ENCODE results near the gene MXRA7. TPM values are rescaled to one million over a fixed set of nuclear protein-coding genes. Genes with fewer than 3 reads are reported as not detected.

The MXRA7 gene
- total and polyA plus RNA-seq, 9 donors, result 107 to 759 (median 187) TPM

- 18 to 28% (median 25%) methylated on average over 18 of the region's 18 CpGs for WGBS, 3 donors
- H3K36me3 ChIP-seq, result no peaks in the 10 kb centered on the region
- peak in 1 of 5 donors; percentile 29 for DNase-seq
- intact Hi-C loops (cut with DNase I), result loop anchor here in 1 of 4 donors (10.0 kb wide), 1 partner anchor 53 kb away; no protein-coding TSS in a partner anchor
- peak overlapping the region; percentile 95 for H3K4me3 ChIP-seq
- TF ChIP-seq EP300 (IDR thresholded peaks at IDR 0.05) (no peak), POLR2A (IDR thresholded peaks at IDR 0.05) (no peak)
- TF ChIP-seq, protein P1, sequence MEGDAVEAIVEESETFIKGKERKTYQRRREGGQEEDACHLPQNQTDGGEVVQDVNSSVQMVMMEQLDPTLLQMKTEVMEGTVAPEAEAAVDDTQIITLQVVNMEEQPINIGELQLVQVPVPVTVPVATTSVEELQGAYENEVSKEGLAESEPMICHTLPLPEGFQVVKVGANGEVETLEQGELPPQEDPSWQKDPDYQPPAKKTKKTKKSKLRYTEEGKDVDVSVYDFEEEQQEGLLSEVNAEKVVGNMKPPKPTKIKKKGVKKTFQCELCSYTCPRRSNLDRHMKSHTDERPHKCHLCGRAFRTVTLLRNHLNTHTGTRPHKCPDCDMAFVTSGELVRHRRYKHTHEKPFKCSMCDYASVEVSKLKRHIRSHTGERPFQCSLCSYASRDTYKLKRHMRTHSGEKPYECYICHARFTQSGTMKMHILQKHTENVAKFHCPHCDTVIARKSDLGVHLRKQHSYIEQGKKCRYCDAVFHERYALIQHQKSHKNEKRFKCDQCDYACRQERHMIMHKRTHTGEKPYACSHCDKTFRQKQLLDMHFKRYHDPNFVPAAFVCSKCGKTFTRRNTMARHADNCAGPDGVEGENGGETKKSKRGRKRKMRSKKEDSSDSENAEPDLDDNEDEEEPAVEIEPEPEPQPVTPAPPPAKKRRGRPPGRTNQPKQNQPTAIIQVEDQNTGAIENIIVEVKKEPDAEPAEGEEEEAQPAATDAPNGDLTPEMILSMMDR (IDR thresholded peaks at IDR 0.05), result no peak
- peaks cover 8% of the 10 kb centered on the region for H3K4me1 ChIP-seq (ENCODE audit: insufficient read depth)
- H3K27me3 ChIP-seq, result no peaks in the 10 kb centered on the region
- peak overlapping the region; percentile 79 to 97 for H3K27ac ChIP-seq
- H3K9me3 ChIP-seq, result no peaks in the 10 kb centered on the region
Measured at GRCh38 chr17:76727745-76728456, 17.1 kb upstream of the MXRA7 start.

- intact Hi-C loops (cut with DNase I), result loop anchor here in 1 of 4 donors (10.0 kb wide), 1 partner anchor 52 kb away; no protein-coding TSS in a partner anchor
- H3K27me3 ChIP-seq, result no peaks in the 10 kb centered on the region
- WGBS, 3 donors, result 1 to 2% (median 2%) methylated on average over 25 to 71 of the region's 71 CpGs
- H3K27ac ChIP-seq, result peak within 1 kb of the TSS; percentile 86 to 97
- peak; percentile 65 for TF ChIP-seq POLR2A (IDR thresholded peaks at IDR 0.05)
- TF ChIP-seq, protein P1 (IDR thresholded peaks at IDR 0.05), result peak; percentile 51 to 97 (median 89)
- no peak for TF ChIP-seq EP300 (IDR thresholded peaks at IDR 0.05)
- H3K4me3 ChIP-seq, result peak within 1 kb of the TSS; percentile 95
- no peaks in the 10 kb centered on the region for H3K9me3 ChIP-seq
- peak; percentile 87 to 92 (median 91) for DNase-seq
- no peaks in the 10 kb centered on the region for H3K36me3 ChIP-seq
- peaks cover 8% of the 10 kb centered on the region for H3K4me1 ChIP-seq (ENCODE audit: insufficient read depth)
Measured at GRCh38 chr17:76726776-76727718, 16.3 kb upstream of the MXRA7 start, which contains the start of gene METTL23. TSS of gene METTL23 (plus strand) at chr17:76726839. CDS start at chr17:76729711, 2,872 bp downstream.

GRCh38 chr17:76726231-76726775 is 15.5 kb upstream of the MXRA7 start, which contains the start of gene JMJD6:
TSS of gene JMJD6 (minus strand) at chr17:76726606. CDS start at chr17:76726475, 131 bp downstream.
- WGBS, 3 donors, result 0 to 1% (median 0%) methylated on average over 43 to 60 of the region's 60 CpGs
- TF ChIP-seq, protein P1 (IDR thresholded peaks at IDR 0.05), result no peak
- TF ChIP-seq EP300 (IDR thresholded peaks at IDR 0.05), result peak; percentile 29
- TF ChIP-seq POLR2A (IDR thresholded peaks at IDR 0.05), result peak; percentile 71
- intact Hi-C loops (cut with DNase I), result loop anchor here in 1 of 4 donors (10.0 kb wide), 1 partner anchor 52 kb away; no protein-coding TSS in a partner anchor
- H3K27me3 ChIP-seq, result no peaks in the 10 kb centered on the region
- H3K27ac ChIP-seq, result peak within 1 kb of the TSS; percentile 86 to 97
- H3K9me3 ChIP-seq, result no peaks in the 10 kb centered on the region
- no peaks in the 10 kb centered on the region for H3K36me3 ChIP-seq
- H3K4me1 ChIP-seq (ENCODE audit: insufficient read depth), result peaks cover 8% of the 10 kb centered on the region
- peak; percentile 95 to 97 (median 96) for DNase-seq
- H3K4me3 ChIP-seq, result peak within 1 kb of the TSS; percentile 95
